Embryonic facial prominence (tissue), 1 donor: ENCODE results near the gene NDUFC1.
A peak's percentile ranks its signal among the peaks of the same experiment; 100 is the strongest.
"Not testable (repeated sequence)": the region's sequence is repeated elsewhere in the genome, so short reads cannot be mapped to it uniquely, and the experiment has no call there.

Source experiments
- DNase-seq: peaks from one replicate; pipeline ENCODE4 v3.0.0-alpha.2; 2016; ENCODE audit errors: extremely low spot score

Gene NDUFC1

GRCh38 chr4:139301821-139302611 is at the start of gene NDUFC1:
NDUFC1 (minus strand) TSS chr4:139302477; CDS start chr4:139295798, 6,679 bp downstream.
- DNase-seq, result peak; percentile 30

GRCh38 chr4:139337612-139338011 is 35.3 kb upstream of the NDUFC1 start:
- DNase-seq, result no peak

- no peak for DNase-seq
These were observed 30.8 kb upstream of the NDUFC1 start for GRCh38 chr4:139333046-139333445.

GRCh38 chr4:139331185-139331584 is 28.9 kb upstream of the NDUFC1 start:
- no peak for DNase-seq

- DNase-seq, result no peak
These were observed 28.0 kb upstream of the NDUFC1 start for GRCh38 chr4:139330283-139330682.

GRCh38 chr4:139329665-139330200 is 27.5 kb upstream of the NDUFC1 start:
- no peak for DNase-seq

GRCh38 chr4:139324620-139325019 is 22.3 kb upstream of the NDUFC1 start:
- DNase-seq, result no peak

GRCh38 chr4:139322541-139322940 is 20.3 kb upstream of the NDUFC1 start:
- DNase-seq, result not testable (repeated sequence)

- DNase-seq, result not testable (repeated sequence)
These were observed 19.8 kb upstream of the NDUFC1 start for GRCh38 chr4:139322070-139322469.

GRCh38 chr4:139319571-139319970 is 17.3 kb upstream of the NDUFC1 start:
- DNase-seq, result no peak

GRCh38 chr4:139317635-139318034 is 15.4 kb upstream of the NDUFC1 start:
- DNase-seq, result no peak

GRCh38 chr4:139316733-139317132 is 14.5 kb upstream of the NDUFC1 start:
- DNase-seq, result no peak

GRCh38 chr4:139315221-139315675 is 13.0 kb upstream of the NDUFC1 start:
- no peak for DNase-seq

GRCh38 chr4:139314047-139314800 is 11.9 kb upstream of the NDUFC1 start:
- DNase-seq, result no peak

GRCh38 chr4:139313414-139313813 is 11.1 kb upstream of the NDUFC1 start:
- DNase-seq, result not testable (repeated sequence)

- DNase-seq, result no peak
These were observed 10.5 kb upstream of the NDUFC1 start for GRCh38 chr4:139312552-139313332.

- no peak for DNase-seq
These were observed 9.6 kb upstream of the NDUFC1 start for GRCh38 chr4:139311909-139312308.

- no peak for DNase-seq
These were observed 2.6 kb upstream of the NDUFC1 start for GRCh38 chr4:139304920-139305319.

GRCh38 chr4:139301113-139301820 is 1.0 kb downstream of the NDUFC1 start, which contains the start of gene NAA15:
NAA15 (plus strand) TSS chr4:139301505; CDS start chr4:139301778, 273 bp downstream.
- peak; percentile 96 for DNase-seq

- DNase-seq, result no peak
These were observed 1.7 kb downstream of the NDUFC1 start for GRCh38 chr4:139300431-139301112.
